HG03342 (cell line): ENCODE results near the gene CDHR4.
"Not testable (repeated sequence)": the region's sequence is repeated elsewhere in the genome, so short reads cannot be mapped to it uniquely, and the experiment has no call there.

Source experiments
- ATAC-seq: cut with Tn5 transposase; IDR thresholded peaks from one replicate; pipeline ENCODE4 v1.9.1; 2021; ENCODE audit warnings: mild to moderate bottlenecking, moderate library complexity; ENCODE audit not compliant: unreplicated experiment

Gene CDHR4

GRCh38 chr3:49799761-49800160 is at the start of gene CDHR4:
Gene CDHR4 (minus strand): TSS chr3:49799873. CDS start chr3:49799812, 61 bp downstream.
- ATAC-seq: no peak

- no peak for ATAC-seq
Observed at GRCh38 chr3:49845694-49846093, 46.0 kb upstream of the CDHR4 start.

- no peak for ATAC-seq
Observed at GRCh38 chr3:49844464-49845183, 45.0 kb upstream of the CDHR4 start.

- no peak for ATAC-seq
Observed at GRCh38 chr3:49842843-49843517, 43.3 kb upstream of the CDHR4 start.

- no peak for ATAC-seq
Observed at GRCh38 chr3:49841806-49842205, 42.1 kb upstream of the CDHR4 start.

- no peak for ATAC-seq
Observed at GRCh38 chr3:49841126-49841696, 41.5 kb upstream of the CDHR4 start.

GRCh38 chr3:49840388-49840787 is 40.7 kb upstream of the CDHR4 start:
- ATAC-seq: no peak

- no peak for ATAC-seq
Observed at GRCh38 chr3:49839193-49839809, 39.6 kb upstream of the CDHR4 start.

GRCh38 chr3:49831341-49831740 is 31.7 kb upstream of the CDHR4 start:
- ATAC-seq: no peak

- no peak for ATAC-seq
Observed at GRCh38 chr3:49826016-49826415, 26.3 kb upstream of the CDHR4 start.

- ATAC-seq: not testable (repeated sequence)
Observed at GRCh38 chr3:49823131-49823530, 23.5 kb upstream of the CDHR4 start.

GRCh38 chr3:49813497-49814174 is 14.0 kb upstream of the CDHR4 start, which contains the start of gene UBA7:
Gene UBA7 (minus strand): TSS chr3:49813953. CDS start chr3:49813787, 166 bp downstream.
- peak; percentile 61 for ATAC-seq

GRCh38 chr3:49812916-49813496 is 13.3 kb upstream of the CDHR4 start:
- no peak for ATAC-seq

GRCh38 chr3:49807431-49808114 is 7.9 kb upstream of the CDHR4 start:
- ATAC-seq: no peak

- no peak for ATAC-seq
Observed at GRCh38 chr3:49806850-49807249, 7.2 kb upstream of the CDHR4 start.

- no peak for ATAC-seq
Observed at GRCh38 chr3:49805897-49806701, 6.4 kb upstream of the CDHR4 start.

- no peak for ATAC-seq
Observed at GRCh38 chr3:49805367-49805782, 5.7 kb upstream of the CDHR4 start.

GRCh38 chr3:49804141-49805041 is 4.7 kb upstream of the CDHR4 start:
- no peak for ATAC-seq
